UCSD-AML1 (cell line): ENCODE measurements around the gene SGIP1.
"Not testable (repeated sequence)": the region's sequence is repeated elsewhere in the genome, so short reads cannot be mapped to it uniquely, and the experiment has no call there.

Source experiments
- DNase-seq: peaks from one replicate; lab custom pipeline; 2025; ENCODE audit not compliant: unreplicated experiment; lab: John Stamatoyannopoulos, UW

Gene SGIP1

GRCh38 chr1:66758241-66758755, 224.3 kb downstream of the SGIP1 start:
- DNase-seq: no peak

GRCh38 chr1:66760506-66760905, 226.6 kb downstream of the SGIP1 start:
- DNase-seq: no peak

DNA sequence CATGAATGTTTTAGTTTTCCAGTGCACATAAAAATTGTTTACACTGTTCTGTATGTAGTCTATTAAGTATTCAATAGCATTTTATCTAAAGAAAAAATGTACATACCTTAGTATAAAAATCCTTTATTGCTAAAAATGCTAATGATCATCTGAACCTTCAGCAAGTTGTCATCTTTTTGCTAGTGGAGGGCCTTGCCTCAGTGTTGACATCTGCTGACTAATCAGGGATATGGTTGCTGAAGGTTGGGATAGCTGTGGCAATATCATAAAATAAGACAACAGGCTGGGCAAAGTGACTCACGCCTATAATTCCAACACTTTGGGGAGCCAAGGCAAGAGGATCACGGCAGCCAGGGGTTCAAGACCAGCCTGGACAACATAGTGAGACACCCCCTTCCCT, 227.3 kb downstream of the SGIP1 start:
- DNase-seq: no peak

GRCh38 chr1:66764994-66765578, 231.1 kb downstream of the SGIP1 start:
- DNase-seq: no peak

- no peak for DNase-seq
Measured at GRCh38 chr1:66767626-66768025, 233.7 kb downstream of the SGIP1 start.

DNA sequence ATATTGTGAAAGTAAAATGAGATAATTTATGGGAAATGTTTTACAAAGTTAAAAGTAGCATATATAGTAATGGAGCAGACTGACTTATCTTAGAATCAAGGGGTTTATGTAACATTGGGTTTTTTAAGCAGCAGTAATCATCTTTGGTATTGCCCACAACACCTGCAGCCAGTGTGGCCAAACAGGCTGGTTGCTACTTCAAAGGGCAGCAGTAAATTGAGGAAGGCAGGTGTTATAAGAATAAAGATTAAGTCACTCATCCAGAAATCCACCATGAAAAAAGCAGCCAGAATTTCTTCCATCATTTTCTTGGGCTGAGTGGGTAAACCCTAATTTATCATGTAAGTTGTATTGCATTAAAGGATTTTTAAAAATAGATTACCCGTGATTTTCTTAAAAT, 235.0 kb downstream of the SGIP1 start:
- no peak for DNase-seq

DNA sequence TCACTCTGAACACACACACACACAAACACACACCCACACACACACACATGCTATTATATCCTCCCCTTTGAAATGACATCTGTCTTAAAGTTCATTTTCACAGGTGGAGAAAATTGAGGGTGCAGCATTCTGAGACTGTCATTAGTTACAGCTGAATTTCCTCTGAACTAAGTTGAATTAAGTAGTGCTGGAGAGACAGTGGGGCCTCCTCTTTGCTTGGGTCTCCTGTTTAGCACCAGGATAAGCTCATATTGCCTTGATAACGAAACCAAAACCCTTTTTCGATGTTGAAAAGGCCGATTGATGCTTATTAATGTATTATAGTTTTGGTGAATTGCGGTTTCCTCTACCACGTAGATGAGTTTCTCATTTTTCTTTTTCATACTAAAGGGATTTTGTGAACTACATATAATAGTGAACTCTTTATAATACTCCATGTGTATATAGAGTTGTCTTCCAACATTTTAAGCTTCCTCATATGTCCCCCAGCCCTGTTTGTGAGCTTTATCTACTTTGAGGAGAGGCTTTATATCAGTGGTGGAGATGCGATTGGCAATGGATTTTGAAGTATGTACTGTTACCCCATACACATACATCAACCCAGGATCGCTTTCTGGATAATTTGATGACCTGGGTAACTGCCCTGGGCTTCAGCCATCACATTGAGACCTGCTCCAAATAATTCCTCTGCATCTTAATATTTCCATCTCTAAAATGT, 235.7 kb downstream of the SGIP1 start:
- DNase-seq: no peak

- no peak for DNase-seq
Measured at GRCh38 chr1:66770240-66770639, 236.3 kb downstream of the SGIP1 start.

DNA sequence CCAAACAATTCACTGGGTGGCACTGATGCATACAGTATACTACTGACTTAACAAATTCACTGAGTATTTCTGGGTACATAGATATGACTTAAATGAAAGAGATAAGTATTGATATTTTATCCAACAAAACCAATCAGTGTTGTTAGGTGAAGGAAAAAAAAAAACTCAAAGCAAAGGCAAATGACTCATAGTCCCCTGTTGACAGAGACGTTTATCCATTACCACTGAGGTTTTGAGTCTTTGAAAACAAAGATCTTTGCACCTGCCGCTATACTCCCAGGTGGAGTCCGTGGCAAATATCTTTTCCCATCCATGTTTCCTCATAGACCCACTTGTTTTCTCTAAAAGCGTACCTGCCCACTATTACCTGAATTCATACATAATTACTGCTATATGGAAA, 236.7 kb downstream of the SGIP1 start:
- DNase-seq: no peak

DNA sequence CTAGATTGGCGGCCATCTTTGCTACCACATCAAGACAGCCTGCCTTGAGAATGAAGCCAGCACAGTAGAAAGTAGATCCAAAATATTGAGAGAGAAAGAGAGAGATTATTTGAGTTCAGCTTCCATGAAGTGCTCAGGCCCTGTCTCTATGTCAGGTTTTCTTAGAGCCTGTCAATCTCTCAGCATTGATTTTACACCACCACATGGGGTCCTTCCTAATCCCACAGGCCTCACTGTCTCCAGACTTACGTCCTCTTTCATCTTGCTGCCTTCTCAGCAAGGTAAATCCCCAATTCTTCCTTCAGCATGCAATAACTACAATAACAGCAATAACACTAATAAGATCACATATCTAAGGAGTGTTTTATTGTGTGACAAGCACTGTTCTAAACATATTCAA, 239.3 kb downstream of the SGIP1 start:
- no peak for DNase-seq

DNA sequence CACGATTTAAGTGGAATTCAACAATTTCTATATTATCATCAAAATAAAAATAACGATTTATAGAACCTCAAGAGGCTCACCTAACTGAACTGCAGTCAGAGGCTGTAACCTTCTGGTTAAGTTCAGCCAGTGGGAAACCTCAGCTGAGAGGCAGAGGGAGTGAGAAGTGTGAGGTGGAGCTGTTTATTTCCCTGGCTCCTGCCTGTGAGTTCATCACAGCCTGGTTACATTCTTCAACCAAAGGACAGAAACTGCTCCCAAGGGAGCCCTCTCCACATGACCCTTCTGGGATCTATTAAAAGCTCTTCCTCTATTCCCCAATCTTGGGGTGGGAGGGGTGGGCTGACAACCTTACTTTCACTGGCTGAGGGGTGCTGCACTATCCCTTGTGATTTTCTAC, 240.5 kb downstream of the SGIP1 start:
- no peak for DNase-seq

DNA sequence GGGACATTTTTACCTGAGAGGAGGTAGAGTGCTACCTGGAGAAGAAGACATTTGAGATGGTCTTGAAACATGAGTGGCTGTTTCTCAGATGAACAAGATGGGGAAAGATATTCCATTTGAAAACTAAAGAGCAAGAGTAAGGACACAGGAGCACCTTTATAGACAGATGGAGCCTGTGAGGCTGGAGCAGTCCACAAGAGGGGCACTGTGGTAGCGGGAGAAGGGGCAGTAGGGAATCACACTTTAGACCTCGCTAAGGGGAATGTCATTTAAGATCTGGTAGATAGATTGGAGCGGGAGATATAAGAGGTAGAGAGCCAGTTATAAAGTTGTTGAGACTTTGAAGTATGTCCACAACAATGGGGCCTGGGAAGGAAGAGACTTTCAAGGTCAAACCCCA, 241.7 kb downstream of the SGIP1 start:
- no peak for DNase-seq

DNA sequence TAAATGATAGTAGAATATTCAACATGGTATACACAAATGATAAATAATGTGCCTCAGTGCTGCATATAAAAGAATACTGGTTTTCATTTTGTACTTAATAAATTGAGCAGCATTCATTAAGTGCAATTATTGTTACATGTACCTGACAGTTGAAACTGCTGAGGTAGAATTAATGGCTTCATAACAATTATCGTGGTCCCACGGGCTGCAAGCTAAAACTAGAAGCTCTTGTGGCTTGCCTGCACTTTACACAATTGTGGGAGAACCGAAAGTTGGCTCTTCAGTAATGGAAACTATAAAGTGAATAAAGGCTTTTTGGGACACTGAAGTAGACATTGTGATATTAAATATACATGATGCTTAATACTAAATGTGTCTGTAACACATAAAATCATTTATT, 243.9 kb downstream of the SGIP1 start:
- DNase-seq: no peak

- DNase-seq: no peak
Measured at GRCh38 chr1:66778266-66778665, 244.3 kb downstream of the SGIP1 start.

DNA sequence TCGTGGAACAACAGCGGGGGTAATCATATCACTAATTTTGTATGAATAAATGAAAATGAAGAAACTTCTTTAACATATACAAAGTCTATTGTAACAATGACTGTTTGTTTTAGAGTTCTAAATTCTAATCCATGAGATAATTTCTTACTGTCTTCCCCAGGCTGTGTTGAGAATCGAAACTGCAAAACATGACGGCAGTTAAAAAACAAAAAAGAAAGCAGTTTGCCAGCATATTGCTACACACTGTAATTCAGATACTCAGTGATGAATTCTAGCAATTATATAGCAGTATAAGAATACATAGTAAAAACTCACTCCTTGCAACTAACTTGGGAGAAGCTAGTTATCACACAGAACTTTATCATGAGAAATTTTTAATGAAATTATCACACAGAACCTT, 245.0 kb downstream of the SGIP1 start:
- no peak for DNase-seq

DNA sequence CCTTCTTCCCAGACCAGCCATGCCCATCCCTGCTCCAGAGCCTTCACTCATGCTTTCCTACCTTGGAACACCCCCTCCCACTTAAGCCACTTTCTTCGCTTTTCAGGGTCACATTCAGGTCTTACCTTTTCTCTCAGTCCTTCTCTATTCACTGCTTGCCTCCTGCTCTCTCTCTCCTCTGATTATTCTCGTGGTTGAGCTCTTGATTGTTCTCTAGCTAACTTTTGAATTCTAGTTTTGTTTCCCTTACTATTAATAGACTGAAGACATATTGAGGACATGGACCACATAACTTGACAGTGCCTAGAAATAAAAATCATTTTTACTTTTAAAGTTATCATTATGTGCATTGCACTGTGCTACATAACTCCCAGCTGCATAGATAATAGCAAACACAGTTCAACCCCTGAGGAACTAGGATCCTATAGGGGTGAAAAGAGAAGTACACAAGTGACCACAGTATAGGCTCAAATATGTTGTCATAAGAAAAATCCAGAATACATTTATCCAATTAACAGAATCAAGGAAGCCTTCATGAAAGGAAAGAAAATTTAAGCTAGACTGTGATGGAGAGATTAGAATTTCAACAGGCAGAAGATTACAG, 245.6 kb downstream of the SGIP1 start:
- no peak for DNase-seq

DNA sequence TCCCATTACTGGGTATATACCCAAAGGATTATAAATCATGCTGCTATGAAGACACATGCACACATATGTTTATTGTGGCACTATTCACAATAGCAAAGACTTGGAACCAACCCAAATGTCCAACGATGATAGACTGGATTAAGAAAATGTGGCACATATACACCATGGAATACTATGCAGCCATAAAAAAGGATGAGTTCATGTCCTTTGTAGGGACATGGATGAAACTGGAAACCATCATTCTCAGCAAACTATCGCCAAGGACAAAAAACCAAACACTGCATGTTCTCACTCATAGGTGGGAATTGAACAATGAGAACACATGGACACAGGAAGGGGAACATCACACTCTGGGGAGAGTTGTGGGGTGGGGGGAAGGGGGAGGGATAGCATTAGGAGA, 251.8 kb downstream of the SGIP1 start:
- DNase-seq: not testable (repeated sequence)

DNA sequence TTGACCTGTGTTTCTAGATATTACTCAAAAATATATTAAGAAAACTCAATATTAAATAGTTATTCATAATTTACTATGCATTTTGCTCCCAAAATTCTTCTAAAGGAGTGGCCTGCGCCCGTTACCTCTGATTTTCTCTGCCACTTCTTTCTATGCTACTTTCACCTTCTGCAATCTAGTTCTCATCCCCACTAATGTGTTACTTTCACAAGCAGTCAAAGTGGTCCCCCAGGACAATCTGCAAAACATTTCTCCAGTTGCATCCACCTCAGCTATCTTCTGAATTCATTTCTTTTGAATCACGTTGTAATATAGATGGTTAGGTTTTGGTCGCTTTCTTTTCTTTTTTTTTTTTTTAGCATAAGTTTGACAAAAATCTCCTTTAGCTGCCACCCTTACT, 253.7 kb downstream of the SGIP1 start:
- DNase-seq: no peak

GRCh38 chr1:66788231-66788939, 254.4 kb downstream of the SGIP1 start:
- DNase-seq: no peak

DNA sequence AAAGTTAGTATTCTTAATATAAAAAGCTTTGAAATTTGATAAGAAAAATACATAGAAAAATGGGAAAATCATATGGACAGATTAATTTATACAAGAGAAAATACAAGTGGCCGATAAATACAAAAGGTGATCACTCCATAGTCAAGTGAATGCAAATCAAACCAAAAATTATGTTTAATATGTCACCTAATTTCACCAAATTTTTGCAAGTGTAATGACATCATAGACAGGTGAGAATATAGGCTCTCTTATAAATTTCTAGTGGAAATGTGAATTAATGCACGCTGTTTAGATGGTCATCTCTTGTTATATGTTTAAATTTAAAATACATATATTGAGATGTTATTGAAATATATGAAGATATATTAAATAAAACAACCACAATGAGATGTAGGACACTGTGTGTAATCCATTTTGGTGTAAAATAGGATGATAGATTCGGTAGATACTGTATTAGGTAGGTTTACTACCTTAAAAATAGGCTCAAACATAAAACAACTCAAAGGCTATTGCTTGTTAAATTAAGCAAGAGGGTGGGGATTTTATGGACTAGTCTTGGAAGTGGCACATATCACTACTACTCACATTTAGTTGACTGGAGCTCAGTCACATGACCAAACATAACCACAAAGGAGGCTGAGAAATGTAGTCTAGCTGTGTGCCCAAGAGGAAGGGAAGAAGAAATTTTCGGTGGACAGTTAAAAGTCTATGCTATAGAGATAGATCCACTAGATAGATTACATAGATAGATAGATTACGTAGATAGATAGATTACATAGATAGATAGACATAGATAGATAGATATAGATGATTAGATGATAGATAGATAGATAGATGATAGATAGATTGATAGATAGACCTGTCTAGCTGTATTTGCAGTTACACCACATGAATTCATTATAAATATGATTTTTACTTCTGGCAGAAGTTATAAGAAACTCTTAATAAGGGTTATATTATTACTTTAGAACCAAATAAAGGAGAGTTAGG, 258.0 kb downstream of the SGIP1 start:
- no peak for DNase-seq

DNA sequence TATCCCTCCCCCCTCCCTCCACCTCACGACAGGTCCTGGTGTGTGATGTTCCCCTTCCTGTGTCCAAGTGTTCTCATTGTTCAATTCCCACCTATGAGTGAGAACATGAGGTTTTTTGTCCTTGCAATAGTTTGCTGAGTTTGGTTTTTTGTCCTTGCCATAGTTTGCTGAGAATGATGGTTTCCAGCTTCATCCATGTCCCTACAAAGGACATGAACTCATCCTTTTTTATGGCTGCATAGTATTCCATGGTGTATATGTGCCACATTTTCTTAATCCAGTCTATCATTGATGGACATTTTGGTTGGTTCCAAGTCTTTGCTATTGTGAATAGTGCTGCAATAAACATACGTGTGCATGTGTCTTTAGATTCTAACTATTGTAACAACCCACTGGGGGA, 261.9 kb downstream of the SGIP1 start:
- not testable (repeated sequence) for DNase-seq
